Panc1 (cell line): ENCODE data around the gene LRMDA. TPM values are rescaled to one million over a fixed set of nuclear protein-coding genes. Genes with fewer than 3 reads are reported as not detected.

Experiments used
- ATAC-seq: fragments of 200-7000 bp; cut with Tn5 transposase; 2 replicates; pipeline ENCODE4 v1.9.1; 2020; ENCODE audit warnings: mild to moderate bottlenecking, moderate library complexity
- BruUV-seq: library from RNA; stranded (reverse); fragments of 400-500 nt; replicated peaks from 2 replicates; lab custom pipeline; 2021; lab: Mats Ljungman, UMichigan
- CTCF ChIA-PET: fragments of 300-600 bp; sonication (Branson Sonifier 250); formaldehyde crosslinking; loops from one replicate; lab custom pipeline; 2022; ENCODE audit warnings: antibody characterized with exemption; lab: Charles Lee
- POLR2A ChIA-PET: fragments of 300-600 bp; sonication (Branson Sonifier 250); formaldehyde crosslinking; loops from one replicate; lab custom pipeline; 2022; ENCODE audit warnings: antibody characterized with exemption; lab: Charles Lee
- DNase-seq: peaks from one replicate; pipeline ENCODE4 v3.0.0-alpha.2; 2010; ENCODE audit warnings: low read depth, low spot score
- H3K27ac ChIP-seq: 2 replicates; pipeline ENCODE4 v1.5.1; 2011; ENCODE audit warnings: mild to moderate bottlenecking, low read length, inconsistent platforms
- H3K27me3 ChIP-seq: fragments of 200-500 bp; sonication (Bioruptor generic); 2 replicates; pipeline ENCODE4 v1.6.0; 2014; ENCODE audit warnings: low read length, inconsistent platforms; ENCODE audit not compliant: control insufficient read depth, insufficient read depth
- H3K36me3 ChIP-seq: fragments of 200-500 bp; sonication (Bioruptor generic); 2 replicates; pipeline ENCODE4 v1.5.1; 2014; ENCODE audit warnings: inconsistent platforms, mild to moderate bottlenecking, low read length, moderate library complexity; ENCODE audit not compliant: control insufficient read depth, insufficient read depth
- H3K4me1 ChIP-seq: 2 replicates; pipeline ENCODE4 v1.5.1; 2011; ENCODE audit warnings: inconsistent platforms, mild to moderate bottlenecking, low read length, moderate library complexity; ENCODE audit not compliant: control insufficient read depth, insufficient read depth
- H3K4me3 ChIP-seq, 2 experiments: 2 replicates each; pipeline ENCODE4 v1.5.1; 2011 to 2012; ENCODE audit warnings: low read depth in 2 of 2, low read length in 2 of 2, mild to moderate bottlenecking in 2 of 2, inconsistent platforms in 1 of 2, moderate library complexity in 1 of 2
- H3K9me3 ChIP-seq: fragments of 200-500 bp; sonication (Bioruptor generic); 2 replicates; pipeline ENCODE4 v1.5.1; 2014; ENCODE audit warnings: low read depth, mild to moderate bottlenecking, inconsistent platforms, low read length, moderate library complexity; ENCODE audit not compliant: control insufficient read depth, insufficient read depth
- POLR2AphosphoS5 ChIP-seq: IDR thresholded peaks from 2 replicates; pipeline ENCODE4 v1.6.1; 2012; ENCODE audit warnings: mild to moderate bottlenecking, low read depth, low read length, moderate library complexity
- REST ChIP-seq, 2 experiments: IDR thresholded peaks; 2 replicates each; pipeline ENCODE4 v1.6.1; 2011 to 2012; ENCODE audit warnings: low read depth in 2 of 2, control low read depth in 1 of 2, low read length in 1 of 2, mild to moderate bottlenecking in 1 of 2, moderate library complexity in 1 of 2; ENCODE audit not compliant: insufficient read depth in 1 of 2
- SIN3A ChIP-seq: IDR thresholded peaks from 2 replicates; pipeline ENCODE4 v1.6.1; 2012; ENCODE audit warnings: low read depth, mild to moderate bottlenecking, low read length, moderate library complexity, borderline replicate concordance; ENCODE audit not compliant: insufficient read depth
- TCF7L2 ChIP-seq: IDR thresholded peaks from 2 replicates; pipeline ENCODE4 v1.6.1; 2011; ENCODE audit warnings: mild to moderate bottlenecking, low read depth, low read length, inconsistent platforms
- in situ Hi-C: cut with HindIII; loops from 2 replicates; pipeline ENCODE4 v1.10.0; 2016; ENCODE audit warnings: low sequenced_read_pairs, low pct_unique_long_range_greater_than_20kb
- intact Hi-C: fragments of 100-400 bp; cut with micrococcal nuclease; formaldehyde crosslinking; loops from one replicate; pipeline ENCODE4 v1.10.0; 2022; ENCODE audit not compliant: unreplicated experiment
- total RNA-seq: library from RNA; stranded (reverse); gene quantifications from one replicate; pipeline ENCODE4 v1.2.1, GENCODE V29; 2021; ENCODE audit not compliant: unreplicated experiment
- TF ChIP-seq, protein P1 (sequence below): fragments of 450-650 bp; IDR thresholded peaks from 2 replicates; pipeline ENCODE4 v1.5.1; 2017; ENCODE audit warnings: mild to moderate bottlenecking

LRMDA gene
- total RNA-seq, 1 experiment from 2014 or later, result 1.2 TPM

- Histone ChIP-seq H3K9me3 (no peaks in the 10 kb centered on the region), H3K27me3 (no peaks in the 10 kb centered on the region), H3K4me3 (no peak overlapping the region), H3K36me3 (no peaks in the 10 kb centered on the region), H3K4me1 (no peaks in the 10 kb centered on the region), H3K27ac (no peak overlapping the region)
- DNase-seq (no peak), ATAC-seq (no peak)
- in situ Hi-C loops (no loop called here), intact Hi-C loops (loop anchor here (1.0 kb wide), 1 partner anchor 16 kb away; no protein-coding TSS in a partner anchor)
- no TSS peak for BruUV-seq
- POLR2A ChIA-PET, result no interaction called here
- CTCF ChIA-PET, result no interaction called here
- TF ChIP-seq, protein P1, sequence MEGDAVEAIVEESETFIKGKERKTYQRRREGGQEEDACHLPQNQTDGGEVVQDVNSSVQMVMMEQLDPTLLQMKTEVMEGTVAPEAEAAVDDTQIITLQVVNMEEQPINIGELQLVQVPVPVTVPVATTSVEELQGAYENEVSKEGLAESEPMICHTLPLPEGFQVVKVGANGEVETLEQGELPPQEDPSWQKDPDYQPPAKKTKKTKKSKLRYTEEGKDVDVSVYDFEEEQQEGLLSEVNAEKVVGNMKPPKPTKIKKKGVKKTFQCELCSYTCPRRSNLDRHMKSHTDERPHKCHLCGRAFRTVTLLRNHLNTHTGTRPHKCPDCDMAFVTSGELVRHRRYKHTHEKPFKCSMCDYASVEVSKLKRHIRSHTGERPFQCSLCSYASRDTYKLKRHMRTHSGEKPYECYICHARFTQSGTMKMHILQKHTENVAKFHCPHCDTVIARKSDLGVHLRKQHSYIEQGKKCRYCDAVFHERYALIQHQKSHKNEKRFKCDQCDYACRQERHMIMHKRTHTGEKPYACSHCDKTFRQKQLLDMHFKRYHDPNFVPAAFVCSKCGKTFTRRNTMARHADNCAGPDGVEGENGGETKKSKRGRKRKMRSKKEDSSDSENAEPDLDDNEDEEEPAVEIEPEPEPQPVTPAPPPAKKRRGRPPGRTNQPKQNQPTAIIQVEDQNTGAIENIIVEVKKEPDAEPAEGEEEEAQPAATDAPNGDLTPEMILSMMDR, result no peak
- no peak for TF ChIP-seq SIN3A
- TF ChIP-seq TCF7L2, result no peak
- no peak for TF ChIP-seq POLR2AphosphoS5
- no peak for TF ChIP-seq REST (IDR thresholded peaks at IDR 0.05; ENCODE audit: insufficient read depth in 1 of 2, low read depth in 2 of 2, low read length in 1 of 2)
Observed at GRCh38 chr10:76150876-76151288, 719.5 kb downstream of the LRMDA start.

DNA sequence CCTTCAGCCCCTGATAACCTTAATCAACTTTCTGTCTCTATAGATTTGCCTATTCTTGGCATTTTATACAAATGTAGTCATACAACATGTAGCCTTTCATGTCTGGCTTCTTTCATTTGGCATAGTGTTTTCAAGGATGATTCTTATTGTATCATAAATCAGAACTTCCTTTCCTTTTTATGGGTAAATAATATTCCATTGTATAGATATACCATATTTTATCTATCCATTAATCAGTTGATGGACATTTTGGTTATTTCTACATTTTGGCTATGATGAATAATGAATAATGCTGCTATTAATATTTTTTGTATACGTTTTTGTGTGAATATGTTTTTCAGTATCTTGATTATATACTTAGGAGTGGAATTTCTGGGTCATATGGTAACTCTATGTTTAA lies 720.8 kb downstream of the LRMDA start:
- no peaks in the 10 kb centered on the region for H3K36me3 ChIP-seq
- ATAC-seq, result no peak
- H3K27me3 ChIP-seq, result no peaks in the 10 kb centered on the region
- intact Hi-C loops (no loop called here), in situ Hi-C loops (no loop called here)
- DNase-seq, result no peak
- no peaks in the 10 kb centered on the region for H3K9me3 ChIP-seq
- no peak overlapping the region for H3K27ac ChIP-seq
- no peak overlapping the region for H3K4me3 ChIP-seq
- H3K4me1 ChIP-seq, result no peaks in the 10 kb centered on the region
- BruUV-seq, result no TSS peak
- ChIA-PET POLR2A (interaction anchor here (0.9 kb wide), 1 partner anchor 18 kb away, joined by 6 read pairs; no protein-coding TSS in a partner anchor), CTCF (no interaction called here)
- TF ChIP-seq, protein P1, result no peak
- TF ChIP-seq REST (IDR thresholded peaks at IDR 0.05; ENCODE audit: insufficient read depth in 1 of 2, low read depth in 2 of 2, low read length in 1 of 2) (no peak), POLR2AphosphoS5 (no peak), TCF7L2 (no peak), SIN3A (no peak)
